Activated naive CD4-positive, alpha-beta T cell treated with Interleukin-2 at 50 U/mL for 16 hours (primary cell): ENCODE data around the gene ANKRD13B.

ENCODE experiments used
- DNase-seq: peaks from one replicate; pipeline ENCODE4 v3.0.0-alpha.2; 2020

The ANKRD13B gene

DNA sequence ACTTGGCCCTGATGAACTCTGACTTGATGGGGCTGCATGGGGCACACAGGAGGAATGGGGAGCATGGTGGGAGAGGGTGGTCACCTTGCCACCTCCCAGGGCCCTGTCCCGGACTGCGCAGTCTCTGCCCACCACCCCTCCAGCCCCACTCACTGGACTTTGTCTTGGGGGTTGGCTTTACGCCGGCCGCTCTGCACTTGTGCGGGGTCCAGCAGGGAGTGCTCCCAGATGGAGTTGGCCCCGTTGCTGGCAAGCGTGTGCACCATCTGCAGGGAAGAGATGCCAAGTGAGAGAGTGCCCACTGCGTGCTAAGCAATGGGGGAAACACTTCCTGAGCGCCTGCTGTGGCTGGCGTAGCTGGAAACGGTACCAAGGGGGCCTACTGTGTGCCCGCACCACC, 10.2 kb upstream of the ANKRD13B start:
- DNase-seq: no peak

DNA sequence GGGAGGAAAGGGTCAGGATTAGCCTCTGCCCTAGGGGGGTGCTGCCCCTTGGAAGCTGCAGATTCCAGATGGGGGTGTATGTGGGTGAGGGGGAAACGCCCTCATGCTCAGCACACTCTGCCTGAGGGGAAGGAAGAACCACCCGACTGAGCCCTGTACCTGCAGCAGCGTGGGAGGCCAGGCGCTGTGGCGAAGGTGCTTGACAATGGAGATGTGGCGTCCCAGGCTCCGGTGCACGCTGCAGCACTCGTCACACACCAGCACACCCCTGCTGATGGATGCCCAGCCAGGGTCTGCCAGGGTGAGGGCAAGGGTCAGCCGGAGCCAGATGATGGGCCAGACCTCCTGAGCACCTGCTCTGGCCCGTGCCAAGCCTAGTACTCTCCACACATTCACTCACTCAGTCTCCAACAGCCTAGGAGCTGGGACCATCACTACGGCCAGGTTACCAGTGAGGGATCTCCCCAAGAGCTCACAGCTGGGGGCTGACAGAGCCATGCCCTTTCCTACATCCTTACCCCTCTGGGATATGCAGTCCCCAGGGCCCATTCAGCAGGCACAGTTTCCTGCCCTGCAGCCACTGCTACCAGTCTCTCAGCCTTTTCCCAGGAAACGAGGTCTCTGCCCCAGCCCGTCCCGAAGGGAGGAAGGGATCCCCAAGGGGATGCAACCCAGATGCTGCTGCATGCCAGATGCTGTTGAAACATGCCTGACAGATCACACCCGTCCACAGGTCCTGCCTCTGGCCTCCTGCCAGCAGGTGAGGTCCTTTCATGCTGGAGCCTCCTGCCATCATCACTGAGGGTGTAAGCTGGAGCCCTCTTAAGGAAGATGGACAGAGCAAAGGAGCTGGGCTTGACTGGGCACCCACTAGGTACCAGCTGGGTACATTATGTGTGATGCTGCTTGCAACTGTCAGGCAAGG, 9.3 kb upstream of the ANKRD13B start:
- DNase-seq: no peak

DNA sequence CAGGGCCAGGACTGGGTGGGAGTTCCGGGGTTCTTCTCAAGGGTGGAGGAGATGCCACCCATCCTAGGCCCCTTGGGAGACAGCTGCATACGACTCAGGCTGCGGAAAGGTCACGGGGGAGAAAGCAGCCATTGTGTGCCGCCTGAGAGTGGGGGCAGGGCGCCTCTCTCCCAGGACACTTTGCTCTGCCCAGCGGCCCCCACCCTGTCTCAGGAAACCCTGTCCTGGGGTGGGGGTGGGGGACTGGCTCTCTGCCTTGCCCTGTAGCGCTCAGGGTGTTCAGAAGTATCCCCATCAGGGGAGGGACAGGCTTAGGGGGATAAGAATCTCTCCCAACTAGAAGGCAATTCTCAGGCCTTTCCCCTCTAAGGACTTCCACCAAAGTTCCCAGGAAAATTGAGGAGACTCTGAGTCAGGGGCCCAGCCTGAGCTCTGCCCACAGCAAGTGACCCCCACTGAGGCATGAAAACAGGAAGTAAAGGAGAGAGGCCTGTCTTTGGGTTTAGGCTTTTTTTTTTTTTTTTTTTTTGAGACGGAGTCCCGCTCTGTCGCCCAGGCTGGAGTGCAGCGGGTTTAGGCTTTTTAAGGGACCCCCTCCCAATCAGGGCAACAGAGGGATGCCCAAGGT, 8.4 kb upstream of the ANKRD13B start:
- no peak for DNase-seq

DNA sequence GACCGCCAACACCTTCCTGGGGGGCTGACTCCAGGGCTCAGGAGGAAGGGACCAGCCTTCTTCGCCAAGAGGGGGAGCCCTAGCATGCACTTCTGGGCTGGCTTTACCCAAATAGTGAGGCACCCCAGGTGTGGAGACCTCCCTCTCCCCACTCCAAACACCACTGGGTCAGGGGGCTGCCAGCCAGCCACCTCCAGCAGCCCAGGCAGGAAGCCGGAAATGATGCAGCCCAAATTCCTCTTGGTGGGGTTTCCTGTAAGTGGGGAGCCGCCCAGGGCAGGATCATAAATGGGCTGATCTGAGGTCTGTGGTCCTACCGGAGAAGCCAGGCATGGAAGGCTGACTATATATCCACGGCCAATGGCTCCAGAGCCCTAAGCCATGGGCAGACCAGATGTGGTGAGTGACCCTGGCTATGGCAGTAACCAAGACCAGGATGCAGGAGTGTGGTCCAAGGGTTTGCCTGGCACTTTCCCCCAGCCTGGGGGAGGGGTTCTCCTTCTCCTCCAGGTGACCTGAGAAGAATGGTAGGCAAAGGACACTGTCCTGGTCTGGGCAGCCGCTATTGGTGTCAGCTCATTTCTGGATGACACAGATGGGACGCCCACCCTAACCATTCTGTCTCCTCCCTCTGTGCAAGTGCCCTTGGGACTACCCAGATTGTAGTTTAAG, 7.7 kb upstream of the ANKRD13B start:
- DNase-seq: peak; percentile 34

DNA sequence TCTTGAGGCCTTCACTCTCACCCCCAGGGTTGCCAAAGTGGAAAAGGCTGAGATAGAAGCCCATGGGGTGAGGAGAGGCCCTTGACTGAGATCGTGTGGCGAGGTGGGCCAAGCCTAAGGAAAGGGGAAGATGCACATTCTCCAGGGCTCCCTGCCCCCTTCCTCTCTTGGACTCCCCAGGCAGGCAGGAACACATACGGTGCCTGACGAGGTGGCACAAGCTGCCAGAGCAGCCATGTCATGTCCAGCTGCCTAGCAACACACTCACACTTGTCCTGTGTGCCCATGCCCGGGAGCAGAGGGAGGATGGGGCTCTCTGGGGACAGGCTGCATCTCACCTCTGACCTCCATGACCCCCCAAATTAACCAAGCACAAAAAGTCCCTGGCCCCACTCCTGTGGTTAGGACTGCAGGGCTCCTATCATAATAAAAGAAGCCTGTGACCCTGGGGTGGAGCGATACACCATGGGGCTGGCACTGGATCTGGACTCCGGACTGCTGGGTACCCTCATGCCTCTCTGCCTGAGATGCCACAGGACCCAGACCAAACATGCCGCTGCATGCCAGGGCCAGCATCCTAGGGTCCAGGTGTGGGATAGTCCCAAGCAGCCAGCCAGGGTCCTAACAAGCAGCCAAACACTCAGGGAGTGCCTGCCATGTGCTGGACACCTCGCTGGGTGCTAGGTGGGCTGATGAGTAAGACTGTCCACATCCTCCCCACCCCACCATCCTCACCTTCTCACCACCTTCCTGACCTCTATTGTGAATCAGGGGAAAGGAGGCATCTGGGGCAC, 6.1 kb upstream of the ANKRD13B start:
- DNase-seq: no peak

DNA sequence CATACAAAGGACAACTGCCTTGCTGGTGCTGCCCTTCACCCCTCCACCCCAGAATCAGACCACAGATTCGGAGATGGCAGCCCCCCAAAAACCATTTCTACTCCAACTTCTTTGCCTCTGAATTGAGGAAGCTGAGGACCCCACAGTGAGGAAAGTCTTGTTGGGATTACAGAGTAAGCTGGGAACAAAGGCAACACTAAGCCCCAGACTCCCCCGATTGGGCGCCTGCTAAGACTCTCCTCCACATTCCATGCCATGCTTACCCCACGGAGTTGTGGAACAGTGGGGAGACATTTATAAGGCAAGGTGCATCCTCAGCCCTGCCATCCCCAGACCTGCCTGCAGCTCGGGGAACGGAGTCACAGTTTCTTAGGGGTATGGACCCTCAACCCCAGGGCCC, 5.3 kb upstream of the ANKRD13B start:
- DNase-seq: no peak

DNA sequence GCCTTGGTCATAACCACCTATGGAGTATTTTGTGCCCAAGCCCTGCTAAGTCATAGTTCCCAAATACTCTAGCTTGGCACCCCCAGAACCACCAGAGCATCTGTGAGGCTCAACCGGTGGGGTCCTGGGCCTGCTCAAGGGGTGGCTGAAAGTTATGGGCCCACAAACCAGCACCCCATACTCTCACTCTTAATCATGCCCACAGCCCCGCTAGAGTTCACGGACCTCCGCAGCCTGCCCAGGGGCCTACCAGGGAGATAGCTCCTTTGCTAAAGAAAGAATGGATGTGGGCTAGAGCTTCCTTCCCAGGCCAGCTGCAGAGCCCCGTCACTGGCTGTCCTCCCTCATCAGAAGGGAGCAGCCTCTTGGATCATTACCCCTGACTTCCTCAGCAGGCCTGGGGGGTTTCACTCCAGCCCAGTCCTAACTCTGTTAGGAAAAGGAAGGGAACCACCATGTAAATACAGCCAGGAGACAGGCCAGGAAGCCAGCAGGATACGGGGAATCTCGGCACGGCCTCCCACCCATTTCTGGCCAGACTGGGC, 4.8 kb upstream of the ANKRD13B start:
- DNase-seq: no peak

DNA sequence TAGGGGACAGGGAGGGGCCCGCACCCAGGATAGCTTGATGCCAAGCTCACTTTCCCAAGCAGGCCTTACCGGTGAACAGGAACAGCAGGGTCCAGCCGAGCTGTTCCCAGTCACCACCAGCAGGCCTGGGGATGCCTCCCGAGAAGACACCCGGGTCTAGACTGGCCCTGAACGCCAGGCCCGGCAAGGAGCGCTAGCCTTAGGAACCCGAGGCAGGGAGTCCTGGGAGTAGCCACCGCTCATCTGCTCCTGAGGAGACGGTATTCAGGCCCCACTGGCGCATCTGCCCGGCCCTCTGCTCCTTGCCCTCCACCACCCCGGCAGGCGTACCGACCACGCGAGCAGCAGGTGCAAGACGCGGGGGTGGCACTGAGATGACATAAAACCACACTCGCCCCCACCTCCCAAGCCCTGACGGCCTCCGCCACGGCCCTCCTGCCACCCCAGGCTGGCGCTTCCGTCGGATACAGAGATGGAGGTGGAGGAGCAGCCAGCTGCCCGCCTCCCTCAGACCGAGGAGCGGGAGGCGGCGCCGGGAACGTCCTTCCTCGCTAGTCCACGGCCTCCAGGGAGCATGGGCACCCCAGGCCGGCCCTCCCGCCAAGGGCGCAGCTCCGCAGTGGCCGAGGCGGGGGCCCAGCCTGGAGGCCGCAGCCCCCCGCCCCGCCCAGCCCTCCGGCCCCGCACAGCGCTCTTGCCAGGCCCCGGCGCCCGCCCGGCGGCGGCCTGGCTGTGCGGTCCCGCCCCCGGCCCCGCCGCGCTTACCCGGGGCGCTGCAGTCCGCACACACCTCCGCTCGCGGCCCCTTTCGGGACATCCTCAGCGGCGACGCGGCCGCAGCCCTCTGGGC, 4.1 kb upstream of the ANKRD13B start:
- peak; percentile 69 for DNase-seq

DNA sequence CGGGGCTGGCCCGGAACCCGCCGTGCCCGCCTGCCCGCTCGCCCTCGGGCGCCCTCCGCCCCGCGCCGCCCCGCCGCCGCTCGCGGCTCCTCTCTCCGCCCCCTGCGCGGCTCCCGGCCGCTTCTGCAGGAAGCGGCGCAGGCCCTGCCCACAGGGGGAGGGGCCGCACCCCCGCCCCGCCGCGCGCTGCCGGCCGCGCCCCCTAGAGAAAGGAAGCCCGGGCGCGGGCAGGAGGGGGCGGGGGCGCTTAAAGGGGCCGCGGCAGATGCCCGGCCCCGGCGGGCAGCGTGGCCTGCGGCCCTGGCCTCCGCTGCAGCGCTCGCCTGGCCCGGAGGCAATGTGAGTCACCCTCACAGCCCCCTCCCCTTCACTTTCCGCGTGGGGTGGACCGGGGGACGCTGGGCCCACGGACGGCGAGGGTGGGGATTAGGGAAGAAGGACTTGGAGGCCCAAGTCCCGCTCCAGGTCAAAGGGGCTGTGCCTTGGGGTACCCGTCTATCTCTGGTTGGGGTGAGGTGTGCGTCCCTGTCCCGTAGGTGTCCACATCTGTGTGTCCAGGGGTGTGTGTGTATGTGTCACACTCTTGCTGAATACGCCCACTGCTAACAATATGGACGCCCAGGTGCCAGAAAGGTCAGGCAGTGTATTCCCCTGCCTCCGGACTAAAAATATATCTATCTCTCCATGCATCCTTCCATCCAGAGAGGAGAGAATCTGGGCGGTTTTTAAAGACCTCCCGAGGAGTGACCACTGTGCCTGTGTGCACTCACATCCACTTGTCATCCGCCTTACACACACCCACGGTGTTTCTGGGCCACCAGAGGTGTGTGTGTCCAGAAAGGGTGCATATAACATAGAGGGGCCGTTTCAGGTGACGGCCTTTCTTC, 3.2 kb upstream of the ANKRD13B start, which contains the start of gene GIT1:
Gene GIT1, minus strand, starts transcription at position 125 of the 887 bp plus-strand sequence. CDS start 270 bp downstream, outside the sequence.
- peak; percentile 85 for DNase-seq

DNA sequence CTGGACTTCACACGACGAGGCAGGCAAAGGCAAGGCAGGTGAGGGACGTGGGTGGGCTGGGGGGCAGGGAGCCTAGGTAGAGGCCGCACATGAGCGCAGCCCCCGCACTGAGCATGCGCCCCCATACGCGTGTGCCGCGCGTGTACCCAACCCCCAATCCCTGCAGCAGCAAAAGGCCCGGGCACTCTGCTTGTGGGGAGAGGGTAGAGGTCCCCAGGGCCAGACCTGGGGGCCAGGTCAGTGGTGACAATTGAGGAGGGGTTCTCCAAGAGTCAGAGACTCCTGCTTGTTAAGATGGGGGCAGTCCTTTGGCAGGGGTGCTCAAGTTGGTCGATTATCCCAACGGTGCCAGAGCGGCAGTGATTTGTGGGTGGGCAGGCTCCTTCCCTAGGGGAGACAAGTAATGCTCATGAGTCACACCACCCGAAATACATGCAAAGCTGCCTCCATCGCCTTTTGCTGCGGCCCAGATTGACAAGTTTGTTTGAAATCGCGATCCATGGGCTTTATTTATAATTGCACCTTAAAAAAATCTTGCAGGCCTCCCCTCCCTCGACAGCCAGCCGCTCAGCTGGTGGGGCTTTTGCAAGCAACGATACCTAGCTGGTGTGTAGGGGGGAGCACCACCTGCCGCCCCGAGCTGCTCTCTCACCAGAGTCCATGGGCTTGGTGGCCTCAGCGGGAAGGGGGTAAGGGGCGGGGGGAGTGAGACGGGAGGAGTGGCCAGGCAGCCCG, 2.4 kb upstream of the ANKRD13B start:
- no peak for DNase-seq

DNA sequence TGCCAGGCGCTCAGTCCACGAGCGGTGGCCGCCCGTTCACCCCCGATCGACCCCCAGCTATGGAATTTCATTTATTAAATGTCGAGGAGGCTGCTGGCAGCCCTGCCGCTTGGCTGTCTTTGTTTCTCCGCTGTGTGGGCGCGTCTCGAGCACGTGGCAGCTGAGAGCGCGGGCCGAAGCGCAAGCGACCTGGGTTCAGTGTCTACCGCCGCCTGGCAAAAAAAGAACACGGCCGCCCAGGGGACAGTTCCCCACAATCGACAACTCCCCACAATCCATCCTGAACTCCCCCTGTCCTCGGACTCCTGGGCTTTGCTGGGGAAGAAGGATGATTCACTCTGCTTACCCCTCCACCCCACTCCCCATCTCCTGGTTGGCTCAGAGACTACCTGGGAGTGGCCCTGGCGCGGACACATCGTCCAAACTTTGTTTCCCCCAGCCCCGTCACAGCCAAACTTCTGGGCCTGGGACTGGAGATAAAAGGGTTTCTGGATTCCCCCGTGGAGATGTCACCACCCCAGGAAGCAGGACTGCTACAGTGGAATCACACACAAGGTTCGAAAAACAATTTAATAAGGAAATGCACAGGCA, 1.7 kb upstream of the ANKRD13B start:
- peak; percentile 39 for DNase-seq

DNA sequence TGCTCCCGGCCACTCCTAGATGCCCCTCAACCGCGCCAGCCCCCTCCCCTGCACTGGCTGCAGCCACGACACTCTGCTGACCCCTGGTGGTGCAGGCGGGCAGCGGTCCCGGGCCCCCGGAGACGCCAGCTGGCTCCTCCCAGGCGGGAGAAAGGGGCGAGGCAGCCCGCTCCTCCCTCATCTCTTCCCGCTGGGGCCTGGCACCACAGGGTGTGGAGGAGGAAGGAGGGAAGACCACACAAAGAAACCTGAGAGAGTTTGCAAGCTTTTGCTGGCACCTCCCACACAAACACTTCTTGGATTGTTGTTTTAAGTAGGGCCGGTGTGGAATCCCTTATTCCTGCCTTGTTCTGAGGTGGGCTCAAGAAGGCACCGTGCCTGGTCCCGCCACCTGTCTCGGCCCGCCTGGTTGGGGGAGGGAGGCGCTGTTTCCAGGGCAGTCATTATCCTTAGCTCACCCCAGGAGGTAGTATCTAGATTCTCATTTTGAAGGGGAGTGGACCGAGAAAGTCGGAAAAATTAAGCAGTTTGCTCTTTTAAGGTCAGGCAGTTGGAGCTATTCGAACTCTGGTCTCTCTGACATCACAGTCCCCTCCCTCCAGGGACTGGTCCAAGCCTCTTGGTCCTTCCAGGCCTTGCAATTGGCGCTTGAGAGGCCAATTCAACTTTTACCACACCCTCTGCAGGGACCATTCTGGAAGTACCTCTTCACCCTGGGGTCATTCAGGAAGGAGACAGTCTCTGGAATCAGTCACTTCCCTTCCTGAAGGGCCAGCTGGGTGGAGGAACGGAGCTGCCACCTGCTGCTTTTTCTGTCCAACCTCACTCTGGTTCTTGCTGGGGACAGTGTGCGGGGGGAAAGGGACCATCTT, 959 bp upstream of the ANKRD13B start:
- DNase-seq: peak; percentile 84

DNA sequence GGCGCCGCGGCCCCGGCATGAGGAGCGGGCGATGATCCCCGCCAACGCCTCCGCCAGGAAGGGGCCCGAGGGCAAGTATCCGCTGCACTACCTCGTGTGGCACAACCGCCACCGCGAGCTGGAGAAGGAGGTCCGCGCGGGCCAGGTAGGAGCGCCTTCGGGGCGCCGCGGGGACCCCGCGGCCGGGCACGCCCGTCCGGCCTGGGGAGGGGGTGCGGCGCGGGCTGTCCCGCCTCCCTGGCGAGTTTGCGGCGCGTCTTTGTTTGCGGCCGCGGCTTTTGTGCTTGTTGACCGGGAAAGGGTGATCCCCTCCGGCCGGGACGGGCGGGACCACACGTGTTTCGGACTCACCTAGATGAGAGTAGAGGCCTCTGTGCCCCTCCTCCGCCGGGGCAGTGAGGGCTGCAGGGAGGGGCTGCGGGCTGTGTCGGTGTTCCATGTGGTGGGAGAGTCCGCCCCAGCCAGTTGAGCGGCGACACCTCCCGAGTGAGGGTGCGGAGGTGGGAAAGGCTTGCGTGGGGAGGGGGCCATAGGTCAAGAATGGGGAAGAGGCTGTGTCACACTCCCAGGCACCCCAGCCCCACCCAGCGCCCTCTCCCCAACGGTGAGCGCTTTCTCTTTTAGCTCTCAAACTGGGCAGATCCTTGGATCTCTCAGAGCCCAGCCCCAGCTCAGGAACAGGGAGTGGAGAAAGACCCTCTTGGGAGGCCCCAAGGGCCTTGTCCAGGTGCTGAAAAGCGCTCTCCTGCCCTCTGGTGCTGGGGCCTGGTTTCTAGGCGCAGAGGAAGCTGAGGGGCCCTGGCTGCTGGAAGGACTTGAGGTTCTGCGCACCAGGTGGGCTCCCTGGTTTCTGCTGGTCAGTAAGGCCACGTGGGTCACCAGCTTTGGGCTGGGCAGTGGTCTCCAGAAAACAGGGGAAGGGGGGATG, 923 bp downstream of the ANKRD13B start:
- peak; percentile 43 for DNase-seq

DNA sequence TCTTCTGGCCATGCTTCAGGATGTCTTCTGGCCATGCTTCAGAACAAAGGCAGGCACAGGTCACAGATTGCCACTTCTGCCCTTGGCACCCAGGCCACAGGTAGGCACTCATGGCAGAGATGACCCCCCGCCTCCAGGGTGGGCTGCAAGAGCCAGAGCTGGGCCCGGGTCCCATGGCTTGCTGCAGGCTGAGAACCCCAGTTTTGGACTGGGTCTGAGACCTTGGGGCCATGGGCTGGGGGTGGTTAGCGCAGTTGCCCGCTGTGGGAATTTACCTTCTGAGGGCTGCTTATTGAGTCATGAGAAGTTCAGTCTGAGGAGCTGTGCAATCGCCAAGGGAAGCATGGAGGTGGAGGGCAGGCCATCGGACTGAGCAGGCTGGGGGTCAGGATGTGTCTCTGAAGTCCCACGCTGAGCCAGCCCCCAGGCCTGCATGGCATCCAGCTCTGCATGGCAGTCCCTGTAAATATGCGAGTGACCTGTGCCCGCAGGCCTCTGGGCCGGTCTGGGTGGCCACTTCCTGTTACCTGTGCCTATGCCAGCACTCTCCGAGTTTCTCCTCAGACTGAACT, 1.7 kb downstream of the ANKRD13B start:
- DNase-seq: no peak

DNA sequence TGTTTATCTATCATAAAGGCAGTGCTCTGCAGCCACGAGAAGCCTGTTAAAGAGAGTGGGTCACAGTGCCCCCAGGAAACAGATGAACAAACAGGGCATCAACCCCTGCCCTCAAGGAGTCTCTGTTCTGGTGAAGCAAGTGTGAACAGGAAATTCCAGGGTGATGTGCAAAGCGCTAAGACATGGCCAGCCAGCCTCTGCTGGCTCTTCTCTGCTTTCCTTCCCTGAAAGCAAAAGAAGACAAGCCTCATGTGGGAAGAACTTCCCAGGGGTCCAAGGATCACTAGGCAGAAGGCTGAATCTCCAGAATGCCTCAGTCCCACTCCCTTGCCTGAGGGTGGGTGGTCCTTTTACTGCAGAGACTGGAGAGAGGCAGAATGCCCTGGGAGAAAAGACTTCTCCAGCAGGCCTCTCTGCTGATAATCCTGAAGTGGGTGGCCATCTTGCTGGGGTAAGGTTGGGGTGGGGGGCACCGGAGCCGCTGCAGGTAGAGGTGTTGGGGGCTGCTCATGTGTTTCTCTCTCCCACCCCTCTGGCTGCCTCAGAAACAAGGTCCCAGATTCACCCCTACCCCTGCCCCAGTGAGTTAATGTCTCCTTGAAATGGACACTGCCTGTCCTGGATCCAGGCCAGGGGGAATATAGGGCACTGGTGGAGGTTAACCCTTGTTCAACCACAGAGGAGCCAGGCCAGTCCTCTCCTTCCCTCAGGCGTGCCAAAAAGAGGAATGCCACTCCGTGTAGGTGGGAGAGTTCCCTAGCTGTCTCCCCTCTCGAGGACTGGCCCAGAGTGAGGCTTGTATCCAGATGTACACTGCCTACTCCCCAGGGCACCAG, 2.4 kb downstream of the ANKRD13B start:
- DNase-seq: no peak
